Measurements from ENCODE around the gene ZNF385C. TPM values are rescaled to one million over a fixed set of nuclear protein-coding genes. Genes with fewer than 3 reads are reported as not detected.
"Not testable (repeated sequence)": the region's sequence is repeated elsewhere in the genome, so short reads cannot be mapped to it uniquely, and the experiment has no call there.

Gene ZNF385C, protein sequence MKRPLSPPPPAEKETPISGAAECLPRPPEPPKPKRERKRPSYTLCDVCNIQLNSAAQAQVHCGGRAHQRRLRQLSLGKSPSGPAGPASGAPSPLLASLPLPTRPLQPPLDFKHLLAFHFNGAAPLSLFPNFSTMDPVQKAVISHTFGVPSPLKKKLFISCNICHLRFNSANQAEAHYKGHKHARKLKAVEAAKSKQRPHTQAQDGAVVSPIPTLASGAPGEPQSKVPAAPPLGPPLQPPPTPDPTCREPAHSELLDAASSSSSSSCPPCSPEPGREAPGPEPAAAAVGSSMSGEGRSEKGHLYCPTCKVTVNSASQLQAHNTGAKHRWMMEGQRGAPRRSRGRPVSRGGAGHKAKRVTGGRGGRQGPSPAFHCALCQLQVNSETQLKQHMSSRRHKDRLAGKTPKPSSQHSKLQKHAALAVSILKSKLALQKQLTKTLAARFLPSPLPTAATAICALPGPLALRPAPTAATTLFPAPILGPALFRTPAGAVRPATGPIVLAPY
- 0.21 and 0.85 TPM in 2 replicates for total RNA-seq (2014; rRNA removed; shearing (Covaris generic))
- total RNA-seq (2022), result 0.26 and 0.67 TPM in 2 replicates
- percentile 10 among the genes with signal in this experiment for Bru-seq, nascent RNA
- BruChase-seq, experiment 1, labeled RNA remaining after a 6-hour chase, result percentile 14 among the genes with signal in this experiment
- BruChase-seq, experiment 2, labeled RNA remaining after a 2-hour chase, result percentile 12 among the genes with signal in this experiment
- long read RNA-seq, partial matches to known transcripts, result 0 of 3 reads
- long read RNA-seq, other reads (novel, unspliced or antisense), result 3 of 3 reads

DNA sequence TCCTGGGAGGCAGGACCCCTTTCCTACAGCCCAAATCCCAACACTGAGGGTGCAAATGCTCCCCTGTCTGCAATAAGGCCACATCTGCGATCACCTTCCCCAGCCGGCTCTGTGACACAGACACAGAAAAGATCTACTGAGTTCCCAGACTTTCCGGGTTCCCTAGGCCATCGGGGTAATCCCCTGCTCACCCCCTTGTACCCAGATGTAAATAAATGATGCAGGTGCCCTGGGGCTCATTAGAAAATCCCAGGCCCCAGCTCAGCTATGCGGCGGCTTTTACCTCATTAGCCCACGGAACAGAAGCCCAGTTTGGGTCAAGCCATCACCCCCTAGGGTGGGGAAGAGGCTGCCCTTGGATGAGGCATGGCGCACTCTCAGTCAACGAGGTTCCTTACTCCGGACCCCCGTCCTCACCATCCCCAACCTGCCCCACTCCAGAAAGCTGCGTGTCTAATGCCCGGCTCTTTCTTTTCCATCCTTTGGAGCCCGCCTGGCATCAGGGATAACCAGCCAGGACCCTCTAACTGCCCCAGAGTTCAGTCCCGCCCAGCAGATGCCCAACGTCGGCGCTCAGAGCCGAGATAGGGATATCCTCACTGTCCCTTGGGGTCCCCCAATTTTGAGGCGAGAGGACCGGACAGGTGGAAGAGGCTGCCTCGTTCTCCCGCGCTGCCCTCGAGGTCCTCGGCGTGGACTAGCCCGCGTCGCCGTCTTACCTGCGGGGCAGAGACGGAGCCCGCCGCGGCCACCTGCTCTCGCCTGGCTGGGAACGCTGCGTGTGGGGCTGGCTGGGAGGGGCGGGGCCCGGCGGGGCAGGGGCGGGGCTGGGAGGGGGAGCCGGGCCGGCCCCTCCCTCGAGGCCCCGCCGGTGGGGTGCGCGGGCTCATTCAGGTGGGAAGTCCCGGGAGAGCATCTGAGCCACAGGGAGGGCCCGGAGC, at the start of gene ZNF385C:
Gene ZNF385C, minus strand, starts transcription at position 783 of the 941 bp plus-strand sequence. CDS start 35,417 bp downstream, outside the sequence.
- Histone ChIP-seq H3K4me3 (ENCODE audit: low read depth, low read length, poor library complexity, severe bottlenecking) (no peak within 1 kb of the TSS), H3K4me2 (ENCODE audit: low read length) (peak within 1 kb of the TSS; percentile 64), H3K9me2 (ENCODE audit: insufficient read depth, low read length) (no peaks in the 10 kb centered on the region), H3K79me2 (ENCODE audit: insufficient read depth, low read depth, low read length) (no peaks in the 10 kb centered on the region), H2AFZ (ENCODE audit: low read length) (0 out of 2 replicates have a peak within 1 kb of the TSS, but pooled peaks have one; percentile 34), H3K4me1 (ENCODE audit: insufficient read depth, low read length, poor library complexity, severe bottlenecking) (peaks cover 14% of the 10 kb centered on the region), H4K20me1 (ENCODE audit: insufficient read depth, low read length) (no peaks in the 10 kb centered on the region), H3K36me3 (ENCODE audit: insufficient read depth, low read length) (no peaks in the 10 kb centered on the region), H3K27ac (ENCODE audit: low read depth, low read length, poor library complexity, severe bottlenecking) (no peak within 1 kb of the TSS), H3K9me3 (ENCODE audit: low read length) (no peaks in the 10 kb centered on the region)
- TF ChIP-seq, protein P1, sequence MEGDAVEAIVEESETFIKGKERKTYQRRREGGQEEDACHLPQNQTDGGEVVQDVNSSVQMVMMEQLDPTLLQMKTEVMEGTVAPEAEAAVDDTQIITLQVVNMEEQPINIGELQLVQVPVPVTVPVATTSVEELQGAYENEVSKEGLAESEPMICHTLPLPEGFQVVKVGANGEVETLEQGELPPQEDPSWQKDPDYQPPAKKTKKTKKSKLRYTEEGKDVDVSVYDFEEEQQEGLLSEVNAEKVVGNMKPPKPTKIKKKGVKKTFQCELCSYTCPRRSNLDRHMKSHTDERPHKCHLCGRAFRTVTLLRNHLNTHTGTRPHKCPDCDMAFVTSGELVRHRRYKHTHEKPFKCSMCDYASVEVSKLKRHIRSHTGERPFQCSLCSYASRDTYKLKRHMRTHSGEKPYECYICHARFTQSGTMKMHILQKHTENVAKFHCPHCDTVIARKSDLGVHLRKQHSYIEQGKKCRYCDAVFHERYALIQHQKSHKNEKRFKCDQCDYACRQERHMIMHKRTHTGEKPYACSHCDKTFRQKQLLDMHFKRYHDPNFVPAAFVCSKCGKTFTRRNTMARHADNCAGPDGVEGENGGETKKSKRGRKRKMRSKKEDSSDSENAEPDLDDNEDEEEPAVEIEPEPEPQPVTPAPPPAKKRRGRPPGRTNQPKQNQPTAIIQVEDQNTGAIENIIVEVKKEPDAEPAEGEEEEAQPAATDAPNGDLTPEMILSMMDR (conservative IDR thresholded peaks at IDR 0.05; ENCODE audit: low read length), result no peak
- TF ChIP-seq EZH2phosphoT487 (IDR thresholded peaks at IDR 0.05; ENCODE audit: borderline replicate concordance, low read depth, low read length), result no peak
- BruUV-seq (replicated peaks), result no TSS peak
- no peak for DNase-seq (ENCODE audit: low spot score)
- intact Hi-C loops (cut with micrococcal nuclease; ENCODE audit: unreplicated experiment), result loop anchor here (2.0 kb wide), 1 partner anchor 73 kb away; no protein-coding TSS in a partner anchor
- POLR2A ChIA-PET, result no interaction called here
- CTCF ChIA-PET (ENCODE audit: unreplicated experiment), result interaction anchor here (0.5 to 1.0 kb wide), 3 partner anchors 20 to 135 kb away, joined by 3 to 7 read pairs (median 3); no protein-coding TSS in a partner anchor

DNA sequence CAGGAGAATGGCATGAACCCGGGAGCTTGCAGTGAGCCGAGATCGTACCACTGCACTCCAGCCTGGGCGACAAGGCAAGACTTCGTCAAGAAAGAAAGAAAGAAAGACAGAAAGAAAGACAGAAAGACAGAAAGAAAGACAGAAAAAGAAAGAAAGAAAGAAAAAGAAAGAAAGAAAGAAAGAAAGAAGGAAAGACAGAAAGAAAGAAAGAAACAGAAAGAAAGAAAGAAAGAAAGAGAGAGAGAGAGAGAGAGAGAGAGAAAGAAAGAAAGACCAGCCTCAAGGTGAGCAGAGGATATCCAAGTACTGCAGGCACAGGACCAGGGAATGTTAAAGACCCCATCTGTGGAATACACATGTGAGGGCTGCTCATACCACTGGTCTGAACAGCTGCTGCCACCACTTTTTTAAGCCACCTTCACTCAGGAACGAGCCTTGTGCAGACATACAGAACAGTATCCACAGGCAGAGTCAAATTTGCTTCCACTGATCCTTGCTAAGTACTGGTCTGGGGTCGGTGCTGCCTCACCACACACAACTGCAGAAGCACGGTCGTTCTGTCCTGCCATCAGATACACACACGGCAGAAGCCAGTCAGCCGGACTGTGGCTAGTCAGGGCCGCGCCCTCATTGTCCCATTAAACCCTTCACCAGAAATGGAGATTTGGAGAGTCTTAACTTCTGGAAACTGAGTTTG, 48.8 kb upstream of the ZNF385C start:
- Histone ChIP-seq H3K9me3 (ENCODE audit: low read length) (no peaks in the 10 kb centered on the region), H3K27ac (ENCODE audit: low read depth, low read length, poor library complexity, severe bottlenecking) (no peak overlapping the region), H3K4me3 (ENCODE audit: low read depth, low read length, poor library complexity, severe bottlenecking) (no peak overlapping the region), H3K9me2 (ENCODE audit: insufficient read depth, low read length) (no peaks in the 10 kb centered on the region), H3K79me2 (ENCODE audit: insufficient read depth, low read depth, low read length) (peaks cover 33% of the 10 kb centered on the region; the same call in 1 of the 2 replicates), H4K20me1 (ENCODE audit: insufficient read depth, low read length) (no peaks in the 10 kb centered on the region), H3K4me2 (ENCODE audit: low read length) (no peak overlapping the region), H2AFZ (ENCODE audit: low read length) (no peak overlapping the region), H3K36me3 (ENCODE audit: insufficient read depth, low read length) (peaks cover 56% of the 10 kb centered on the region), H3K4me1 (ENCODE audit: insufficient read depth, low read length, poor library complexity, severe bottlenecking) (peaks cover 18% of the 10 kb centered on the region)
- BruUV-seq (replicated peaks), result no TSS peak
- no peak for DNase-seq (ENCODE audit: low spot score)
- intact Hi-C loops (cut with micrococcal nuclease; ENCODE audit: unreplicated experiment), result no loop called here
- TF ChIP-seq, protein P1 (conservative IDR thresholded peaks at IDR 0.05; ENCODE audit: low read length), result no peak
- no peak for TF ChIP-seq EZH2phosphoT487 (IDR thresholded peaks at IDR 0.05; ENCODE audit: borderline replicate concordance, low read depth, low read length)
- CTCF ChIA-PET (ENCODE audit: unreplicated experiment), result no interaction called here
- POLR2A ChIA-PET, result no interaction called here

DNA sequence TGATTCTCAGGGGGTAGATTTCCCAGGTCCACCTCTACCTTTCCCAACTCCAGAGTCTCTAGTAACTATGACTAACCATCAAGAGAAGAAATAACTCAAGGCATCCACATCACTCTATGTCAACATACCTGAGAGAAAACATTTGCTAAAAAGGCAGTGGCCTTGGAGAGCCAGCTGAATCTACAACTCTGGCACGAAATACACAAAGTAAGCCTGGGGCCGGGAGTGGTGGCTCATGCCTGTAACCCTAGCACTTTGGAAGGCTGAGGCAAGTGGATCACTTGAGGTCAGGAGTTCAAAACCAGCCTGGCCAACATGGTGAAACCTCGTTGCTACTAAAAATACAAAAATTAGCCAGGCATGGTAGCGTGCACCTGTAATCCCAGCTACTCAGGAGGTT, 44.9 kb upstream of the ZNF385C start:
- BruUV-seq (replicated peaks); H3K9me3 ChIP-seq (ENCODE audit: low read length); H2AFZ ChIP-seq (ENCODE audit: low read length); DNase-seq (ENCODE audit: low spot score); CTCF ChIA-PET (ENCODE audit: unreplicated experiment); intact Hi-C loops (cut with micrococcal nuclease; ENCODE audit: unreplicated experiment); H3K9me2 ChIP-seq (ENCODE audit: insufficient read depth, low read length); H4K20me1 ChIP-seq (ENCODE audit: insufficient read depth, low read length); H3K4me3 ChIP-seq (ENCODE audit: low read depth, low read length, poor library complexity, severe bottlenecking): not testable (repeated sequence)
- Histone ChIP-seq H3K36me3 (ENCODE audit: insufficient read depth, low read length) (peaks cover 57% of the 10 kb centered on the region), H3K4me1 (ENCODE audit: insufficient read depth, low read length, poor library complexity, severe bottlenecking) (peaks cover 22% of the 10 kb centered on the region), H3K4me2 (ENCODE audit: low read length) (peak overlapping the region; percentile 39), H3K79me2 (ENCODE audit: insufficient read depth, low read depth, low read length) (peaks cover 24% of the 10 kb centered on the region; the same call in 1 of the 2 replicates), H3K27ac (ENCODE audit: low read depth, low read length, poor library complexity, severe bottlenecking) (peak overlapping the region; percentile 16)
- POLR2A ChIA-PET, result interaction anchor here (0.5 to 1.6 kb wide), 2 partner anchors 10 to 398 kb away, joined by 3 read pairs; no protein-coding TSS in a partner anchor

Data from OCI-LY7 (cell line).